Testis (tissue), 3 donors: ENCODE data around the gene SASH1. TPM values are rescaled to one million over a fixed set of nuclear protein-coding genes. Genes with fewer than 3 reads are reported as not detected.
A peak's percentile ranks its signal among the peaks of the same experiment; 100 is the strongest.

ENCODE experiments used
- DNase-seq: peaks from one replicate; pipeline ENCODE4 v3.0.0-alpha.2; 2019
- H3K27ac ChIP-seq, 2 donors: fragments of 200-600 bp; sonication (generic); one replicate each; pipeline ENCODE4 v1.5.1; 2019
- H3K27me3 ChIP-seq: fragments of 200-600 bp; sonication (generic); one replicate; pipeline ENCODE4 v1.5.1; 2019
- H3K36me3 ChIP-seq: fragments of 200-600 bp; sonication (generic); one replicate; pipeline ENCODE4 v1.5.1; 2017; ENCODE audit warnings: low read depth; ENCODE audit errors: missing control alignments
- H3K4me1 ChIP-seq: fragments of 200-600 bp; sonication (generic); one replicate; pipeline ENCODE4 v1.5.1; 2019
- H3K4me3 ChIP-seq, 2 donors: fragments of 200-600 bp; sonication (generic); one replicate each; pipeline ENCODE4 v1.5.1; 2017 to 2019
- H3K9me3 ChIP-seq: fragments of 200-600 bp; sonication (generic); one replicate; pipeline ENCODE4 v1.5.1; 2017
- CTCF ChIP-seq, 3 experiments: fragments of 450-650 bp in 2 of 3; fragments of 200-600 bp in 1 of 3; sonication (generic) in 1 of 3; IDR thresholded peaks; one replicate each; pipeline ENCODE4 v1.5.1; 2016 to 2019; ENCODE audit warnings: antibody characterized with exemption in 3 of 3, mild to moderate bottlenecking in 2 of 3, moderate library complexity in 1 of 3
- POLR2A ChIP-seq: fragments of 450-650 bp; IDR thresholded peaks from one replicate; pipeline ENCODE4 v1.6.1; 2017; ENCODE audit warnings: antibody characterized with exemption, mild to moderate bottlenecking, moderate library complexity
- WGBS, 2 donors: methylation state at CpG; one replicate each; pipeline ENCODE4 v1.1.5; 2018; 5-methylcytosine and 5-hydroxymethylcytosine counted together
- intact Hi-C: fragments of 100-400 bp; cut with DNase I; formaldehyde crosslinking; loops from one replicate; pipeline ENCODE4 v1.15.1; 2023; ENCODE audit warnings: low total_unique reads
- polyA plus RNA-seq: library from polyadenylated mRNA; stranded (reverse); fragments of 350-450 nt; fragmentation: Illumina TruSeq; extraction: RNeasy Lipid Tissue Mini Kit (QIAGEN cat#74804); gene quantifications from one replicate; pipeline ENCODE4 v1.2.3, GENCODE V29; 2014; ENCODE audit warnings: low read depth, low replicate concordance; ENCODE audit not compliant: insufficient read depth
- total RNA-seq, 2 donors: library from RNA; depleted of rRNA; stranded (reverse); fragments of >200 nt; gene quantifications; one replicate each; pipeline ENCODE4 v1.2.3, GENCODE V29; 2016

The SASH1 gene
- total and polyA plus RNA-seq, 3 donors from 2014 or later: 12.1 to 42.1 (median 40.3) TPM

GRCh38 chr6:148590883-148591282, 248.2 kb downstream of the SASH1 start:
- no peak overlapping the region for H3K4me3 ChIP-seq
- 74 to 79% methylated on average over 6 of the region's 6 CpGs for WGBS, 2 donors
- no peak for TF ChIP-seq POLR2A
- TF ChIP-seq CTCF (IDR thresholded peaks at IDR 0.05): no peak
- no peaks in the 10 kb centered on the region for H3K36me3 ChIP-seq
- H3K27ac ChIP-seq: no peak overlapping the region
- no peaks in the 10 kb centered on the region for H3K27me3 ChIP-seq
- intact Hi-C loops: no loop called here
- H3K9me3 ChIP-seq: no peaks in the 10 kb centered on the region
- peak; percentile 28 for DNase-seq
- no peaks in the 10 kb centered on the region for H3K4me1 ChIP-seq

GRCh38 chr6:148591656-148592055, 249.0 kb downstream of the SASH1 start:
- intact Hi-C loops: no loop called here
- Histone ChIP-seq H3K9me3 (no peaks in the 10 kb centered on the region), H3K27ac (no peak overlapping the region), H3K27me3 (no peaks in the 10 kb centered on the region), H3K4me3 (no peak overlapping the region), H3K4me1 (no peaks in the 10 kb centered on the region), H3K36me3 (no peaks in the 10 kb centered on the region)
- no peak for DNase-seq
- TF ChIP-seq POLR2A: no peak
- TF ChIP-seq CTCF (IDR thresholded peaks at IDR 0.05): no peak

GRCh38 chr6:148593130-148593812, 250.6 kb downstream of the SASH1 start:
- no peak overlapping the region for H3K27ac ChIP-seq
- DNase-seq: no peak
- 75 to 81% methylated on average over 16 of the region's 16 CpGs for WGBS, 2 donors
- H3K36me3 ChIP-seq: no peaks in the 10 kb centered on the region
- TF ChIP-seq CTCF (IDR thresholded peaks at IDR 0.05) (no peak), POLR2A (no peak)
- H3K4me3 ChIP-seq: no peak overlapping the region
- H3K27me3 ChIP-seq: no peaks in the 10 kb centered on the region
- H3K9me3 ChIP-seq: no peaks in the 10 kb centered on the region
- intact Hi-C loops: no loop called here
- H3K4me1 ChIP-seq: no peaks in the 10 kb centered on the region

- TF ChIP-seq CTCF (IDR thresholded peaks at IDR 0.05) (no peak), POLR2A (no peak)
- intact Hi-C loops: no loop called here
- Histone ChIP-seq H3K9me3 (no peaks in the 10 kb centered on the region), H3K27me3 (no peaks in the 10 kb centered on the region), H3K4me3 (no peak overlapping the region), H3K36me3 (no peaks in the 10 kb centered on the region), H3K27ac (no peak overlapping the region), H3K4me1 (no peaks in the 10 kb centered on the region)
- DNase-seq: no peak
- WGBS, 2 donors: 78 to 79% methylated on average over 6 of the region's 6 CpGs
Observed at GRCh38 chr6:148593813-148594170, 251.2 kb downstream of the SASH1 start.

- Histone ChIP-seq H3K27me3 (no peaks in the 10 kb centered on the region), H3K36me3 (no peaks in the 10 kb centered on the region), H3K27ac (no peak overlapping the region), H3K9me3 (no peaks in the 10 kb centered on the region), H3K4me1 (no peaks in the 10 kb centered on the region), H3K4me3 (no peak overlapping the region)
- DNase-seq: no peak
- 74 to 80% methylated on average over 6 of the region's 6 CpGs for WGBS, 2 donors
- intact Hi-C loops: no loop called here
- TF ChIP-seq CTCF (IDR thresholded peaks at IDR 0.05) (no peak), POLR2A (no peak)
Observed at GRCh38 chr6:148595550-148595949, 252.9 kb downstream of the SASH1 start.
